NB4 (cell line): ENCODE measurements around the gene MED8.

ENCODE experiments used
- MYC ChIP-seq: IDR thresholded peaks from 2 replicates; pipeline ENCODE4 v1.6.1; 2011; ENCODE audit warnings: low read depth, low read length
- TF ChIP-seq, protein P1 (sequence below): IDR thresholded peaks from one replicate; pipeline ENCODE4 v1.5.1; 2012; ENCODE audit warnings: low read depth, low read length

DNA sequence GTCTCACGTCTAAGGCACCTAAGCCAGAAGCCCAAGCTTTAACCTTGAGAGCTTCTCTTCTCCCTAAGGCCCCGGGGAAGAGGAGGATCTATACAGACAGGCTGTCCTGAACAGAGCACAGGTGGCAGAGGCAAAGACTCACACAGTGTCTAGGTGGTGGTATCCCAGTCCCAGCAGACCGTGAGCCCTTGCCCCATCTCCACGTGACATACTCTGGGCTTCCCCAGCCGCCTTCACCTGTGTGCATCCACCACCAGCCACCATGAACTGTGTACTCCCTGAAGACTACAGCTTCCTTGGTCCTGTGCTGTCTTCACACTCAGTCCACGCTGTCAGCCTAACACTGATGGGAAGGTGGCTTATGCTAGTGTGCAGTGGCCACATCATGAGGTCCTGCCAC, 31.8 kb upstream of the MED8 start:
- TF ChIP-seq, protein P1, sequence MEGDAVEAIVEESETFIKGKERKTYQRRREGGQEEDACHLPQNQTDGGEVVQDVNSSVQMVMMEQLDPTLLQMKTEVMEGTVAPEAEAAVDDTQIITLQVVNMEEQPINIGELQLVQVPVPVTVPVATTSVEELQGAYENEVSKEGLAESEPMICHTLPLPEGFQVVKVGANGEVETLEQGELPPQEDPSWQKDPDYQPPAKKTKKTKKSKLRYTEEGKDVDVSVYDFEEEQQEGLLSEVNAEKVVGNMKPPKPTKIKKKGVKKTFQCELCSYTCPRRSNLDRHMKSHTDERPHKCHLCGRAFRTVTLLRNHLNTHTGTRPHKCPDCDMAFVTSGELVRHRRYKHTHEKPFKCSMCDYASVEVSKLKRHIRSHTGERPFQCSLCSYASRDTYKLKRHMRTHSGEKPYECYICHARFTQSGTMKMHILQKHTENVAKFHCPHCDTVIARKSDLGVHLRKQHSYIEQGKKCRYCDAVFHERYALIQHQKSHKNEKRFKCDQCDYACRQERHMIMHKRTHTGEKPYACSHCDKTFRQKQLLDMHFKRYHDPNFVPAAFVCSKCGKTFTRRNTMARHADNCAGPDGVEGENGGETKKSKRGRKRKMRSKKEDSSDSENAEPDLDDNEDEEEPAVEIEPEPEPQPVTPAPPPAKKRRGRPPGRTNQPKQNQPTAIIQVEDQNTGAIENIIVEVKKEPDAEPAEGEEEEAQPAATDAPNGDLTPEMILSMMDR: no peak
- TF ChIP-seq MYC: no peak
